AG09319 (cell line): ENCODE data around the gene PLEKHG2.

ENCODE experiments used
- DNase-seq: peaks from one replicate; pipeline ENCODE4 v3.0.0-alpha.2; 2010; ENCODE audit warnings: low read depth; ENCODE audit errors: extremely low read depth
- CTCF ChIP-seq: IDR thresholded peaks from 2 replicates; pipeline ENCODE4 v1.5.1; 2011; ENCODE audit warnings: low read depth, mild to moderate bottlenecking, inconsistent platforms, low read length, moderate library complexity

PLEKHG2 gene

DNA sequence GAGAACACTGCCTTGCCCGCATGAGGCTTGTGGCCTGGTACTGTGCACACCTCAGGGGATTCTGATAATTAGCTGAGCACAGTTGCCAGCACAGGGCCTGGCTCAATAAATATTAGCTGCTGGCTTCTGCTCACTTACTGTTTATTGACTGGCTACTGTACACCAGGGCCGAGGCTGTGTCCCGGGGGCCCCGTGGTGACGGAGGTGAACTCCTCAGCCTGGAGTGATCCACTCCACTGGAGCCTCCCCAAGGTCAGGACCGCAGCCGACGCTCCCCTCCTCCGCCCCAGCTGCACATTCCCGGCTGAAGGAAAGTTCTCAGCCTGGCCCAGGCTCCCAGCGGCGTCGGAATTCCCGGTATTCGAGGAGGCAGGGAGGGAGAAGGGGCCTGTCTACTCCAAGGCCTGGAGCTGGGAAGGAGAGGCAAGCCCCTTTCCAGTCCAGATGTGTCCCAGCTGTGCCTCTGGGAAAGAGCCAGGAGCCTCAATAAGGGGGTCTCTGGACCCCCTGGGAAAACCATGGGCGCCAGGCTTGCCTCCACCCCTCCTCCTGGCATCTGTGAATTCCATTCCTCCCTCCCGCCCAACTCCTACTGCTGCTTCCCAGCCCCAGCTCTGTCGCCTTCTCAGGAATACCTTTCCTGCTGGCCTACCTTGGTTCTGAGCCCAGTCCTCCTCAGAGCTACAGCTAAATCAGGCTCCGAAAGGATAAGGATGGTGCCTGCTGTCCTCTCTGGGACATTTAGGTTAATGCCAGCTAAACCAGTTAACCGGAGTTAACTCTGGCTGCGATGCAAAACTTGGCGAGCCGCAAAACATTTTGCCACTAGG lies 16.0 kb downstream of the PLEKHG2 start:
- TF ChIP-seq CTCF: no peak
- DNase-seq: no peak

- no peak for TF ChIP-seq CTCF
- DNase-seq: no peak
Observed at GRCh38 chr19:39430675-39431593, 18.5 kb downstream of the PLEKHG2 start.

DNA sequence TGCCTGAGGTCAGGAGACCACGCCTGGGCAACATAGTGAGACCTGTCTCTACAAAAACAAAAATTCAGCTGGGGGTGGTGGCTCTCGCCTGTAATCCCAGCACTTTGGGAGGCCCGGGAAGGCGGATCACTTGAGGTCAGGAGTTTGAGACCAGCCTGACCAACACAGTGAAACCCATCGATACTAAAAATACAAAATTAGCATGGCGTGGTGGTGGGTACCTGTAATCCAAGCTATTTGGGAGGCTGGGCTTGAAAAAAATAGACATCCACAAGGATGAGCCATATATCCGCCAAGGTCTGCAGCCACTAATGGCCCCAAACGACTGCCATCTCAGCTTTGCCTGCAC lies 20.2 kb downstream of the PLEKHG2 start:
- DNase-seq: no peak
- TF ChIP-seq CTCF: no peak

GRCh38 chr19:39433480-39434079 lies 21.1 kb downstream of the PLEKHG2 start:
- no peak for TF ChIP-seq CTCF
- DNase-seq: no peak

GRCh38 chr19:39434123-39435076 lies 21.9 kb downstream of the PLEKHG2 start:
- no peak for TF ChIP-seq CTCF
- no peak for DNase-seq

DNA sequence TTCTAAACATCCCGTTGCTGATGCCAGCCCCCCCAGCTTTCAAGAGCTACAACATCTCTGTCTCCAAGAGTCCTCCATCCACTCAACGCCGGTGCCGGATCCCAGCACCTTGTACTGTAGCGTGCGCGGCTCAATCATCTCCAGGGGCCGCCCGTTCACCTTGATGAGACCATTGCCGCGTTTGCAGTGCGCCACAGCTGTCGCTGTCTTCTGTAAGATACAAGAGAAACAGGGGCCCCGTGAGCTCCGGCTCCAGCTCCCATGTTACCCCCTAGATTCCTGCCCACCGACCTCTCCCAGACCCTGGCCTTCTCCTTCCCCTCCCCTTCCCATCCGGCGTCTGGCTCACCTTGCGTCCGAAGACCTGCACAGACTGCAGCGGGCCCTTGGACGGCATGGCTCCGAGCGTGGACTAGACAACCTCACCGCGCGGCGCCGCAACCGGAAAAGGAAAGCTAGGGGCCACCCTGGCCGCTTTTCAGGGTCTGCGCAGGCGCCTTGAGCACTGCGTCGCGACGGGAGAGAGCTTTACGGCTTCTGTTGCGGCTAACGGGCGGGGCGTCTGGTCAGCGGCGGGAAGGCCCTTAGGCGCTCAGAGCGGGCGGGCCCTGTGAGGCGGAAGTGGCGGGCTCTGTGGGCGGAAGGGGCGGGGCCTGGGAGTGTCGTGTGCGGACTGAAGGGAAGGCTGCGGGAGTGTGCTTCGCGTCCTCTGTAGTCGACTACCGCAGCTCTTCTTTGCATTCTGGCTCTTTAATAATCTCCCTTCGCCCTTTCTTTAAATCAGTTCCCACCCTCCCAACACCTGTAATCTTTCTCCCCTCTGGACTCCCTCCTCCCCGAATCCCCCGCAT lies 23.3 kb downstream of the PLEKHG2 start, which contains the start of gene RPS16:
TSS of gene RPS16 (minus strand) at position 451 of the 851 bp plus-strand sequence. CDS start at position 397, 54 bp downstream.
- TF ChIP-seq CTCF: no peak
- DNase-seq: peak; percentile 94
